WTC11 (cell line): ENCODE results near the gene STOX2. TPM values are rescaled to one million over a fixed set of nuclear protein-coding genes. Genes with fewer than 3 reads are reported as not detected.

ENCODE experiments used
- ATAC-seq: fragments of 200-7000 bp; cut with Tn5 transposase; 2 replicates; pipeline ENCODE4 v1.10.0; 2021; ENCODE audit warnings: mild to moderate bottlenecking, moderate library complexity
- CTCF ChIA-PET: fragments of 300-600 bp; sonication (Branson Sonifier 250); formaldehyde crosslinking; loops from one replicate; lab custom pipeline; 2021; ENCODE audit warnings: antibody characterized with exemption; lab: Charles Lee
- POLR2A ChIA-PET: fragments of 350-600 bp; sonication (Branson Sonifier 250); formaldehyde crosslinking; loops from one replicate; lab custom pipeline; 2021; ENCODE audit warnings: antibody characterized with exemption; lab: Charles Lee
- DNase-seq: peaks from one replicate; pipeline ENCODE4 v3.0.0; 2021; ENCODE audit warnings: low spot score
- H3K27ac Mint-ChIP-seq: 2 replicates; pipeline ENCODE4 v1.8.0; 2021; ENCODE audit warnings: mixed read lengths
- H3K27me3 Mint-ChIP-seq: 2 replicates; pipeline ENCODE4 v1.8.0; 2021; ENCODE audit warnings: low read depth, mild to moderate bottlenecking, moderate library complexity, mixed read lengths
- H3K36me3 Mint-ChIP-seq: 2 replicates; pipeline ENCODE4 v1.8.0; 2021; ENCODE audit warnings: mixed read lengths
- H3K4me1 Mint-ChIP-seq: 2 replicates; pipeline ENCODE4 v1.8.0; 2022; ENCODE audit warnings: mixed read lengths
- H3K4me3 Mint-ChIP-seq: 2 replicates; pipeline ENCODE4 v1.8.0; 2021; ENCODE audit warnings: mild to moderate bottlenecking, moderate library complexity, mixed read lengths
- H3K9me3 Mint-ChIP-seq: 2 replicates; pipeline ENCODE4 v1.8.0; 2021; ENCODE audit warnings: mixed read lengths
- ATF1 ChIP-seq: sonication (generic); formaldehyde crosslinking; IDR thresholded peaks from 2 replicates; pipeline ENCODE4 v1.8.1; 2023; ENCODE audit warnings: mild to moderate bottlenecking, moderate library complexity, missing genetic modification reagents
- ATF6 ChIP-seq: sonication (generic); formaldehyde crosslinking; IDR thresholded peaks from 2 replicates; pipeline ENCODE4 v1.8.1; 2023; ENCODE audit warnings: mild to moderate bottlenecking, missing genetic modification reagents
- CBFB ChIP-seq: sonication (generic); formaldehyde crosslinking; IDR thresholded peaks from 2 replicates; pipeline ENCODE4 v1.8.1; 2022; ENCODE audit warnings: mild to moderate bottlenecking, low read depth, missing genetic modification reagents
- CREM ChIP-seq: sonication (generic); formaldehyde crosslinking; IDR thresholded peaks from 2 replicates; pipeline ENCODE4 v1.8.1; 2022; ENCODE audit warnings: mild to moderate bottlenecking, missing genetic modification reagents, moderate library complexity
- ESRRA ChIP-seq: sonication (generic); formaldehyde crosslinking; IDR thresholded peaks from 2 replicates; pipeline ENCODE4 v1.8.1; 2022; ENCODE audit warnings: mild to moderate bottlenecking, missing genetic modification reagents, borderline replicate concordance
- HMGXB4 ChIP-seq: sonication (generic); formaldehyde crosslinking; IDR thresholded peaks from 2 replicates; pipeline ENCODE4 v1.8.1; 2023; ENCODE audit warnings: mild to moderate bottlenecking, moderate library complexity, missing genetic modification reagents
- IRF2 ChIP-seq: sonication (generic); formaldehyde crosslinking; IDR thresholded peaks from 2 replicates; pipeline ENCODE4 v1.8.0; 2022; ENCODE audit warnings: low read depth, missing genetic modification reagents, borderline replicate concordance
- NR1H2 ChIP-seq: sonication (generic); formaldehyde crosslinking; IDR thresholded peaks from 2 replicates; pipeline ENCODE4 v1.9.0; 2021; ENCODE audit warnings: mild to moderate bottlenecking, moderate library complexity, missing genetic modification reagents
- NR3C1 ChIP-seq: sonication (generic); formaldehyde crosslinking; conservative IDR thresholded peaks from 2 replicates; pipeline ENCODE4 v1.8.1; 2023; ENCODE audit warnings: low read depth, mild to moderate bottlenecking, missing genetic modification reagents
- PREB ChIP-seq: sonication (generic); formaldehyde crosslinking; IDR thresholded peaks from 2 replicates; pipeline ENCODE4 v1.8.1; 2022; ENCODE audit warnings: mild to moderate bottlenecking, missing genetic modification reagents, moderate library complexity, borderline replicate concordance
- RELA ChIP-seq: sonication (generic); formaldehyde crosslinking; IDR thresholded peaks from 2 replicates; pipeline ENCODE4 v1.8.1; 2022; ENCODE audit warnings: missing genetic modification reagents, mild to moderate bottlenecking, borderline replicate concordance
- RORB ChIP-seq: fragments of 250-450 bp; sonication (Bioruptor Pico); IDR thresholded peaks from 2 replicates; pipeline ENCODE4 v1.9.0; 2021; ENCODE audit warnings: mild to moderate bottlenecking
- USF1 ChIP-seq: sonication (generic); formaldehyde crosslinking; IDR thresholded peaks from 2 replicates; pipeline ENCODE4 v1.8.0; 2022; ENCODE audit warnings: mild to moderate bottlenecking, missing genetic modification reagents
- USF2 ChIP-seq: sonication (generic); formaldehyde crosslinking; IDR thresholded peaks from 2 replicates; pipeline ENCODE4 v1.8.1; 2023; ENCODE audit warnings: mild to moderate bottlenecking, missing genetic modification reagents, moderate library complexity
- ZMAT4 ChIP-seq: fragments of 250-450 bp; sonication (Bioruptor Pico); IDR thresholded peaks from 2 replicates; pipeline ENCODE4 v1.9.0; 2021; ENCODE audit warnings: mild to moderate bottlenecking
- ZNF281 ChIP-seq: sonication (generic); formaldehyde crosslinking; IDR thresholded peaks from 2 replicates; pipeline ENCODE4 v1.8.0; 2023; ENCODE audit warnings: mild to moderate bottlenecking, missing genetic modification reagents
- ZNF317 ChIP-seq: sonication (generic); formaldehyde crosslinking; IDR thresholded peaks from 2 replicates; pipeline ENCODE4 v1.8.1; 2023; ENCODE audit warnings: low read depth, mild to moderate bottlenecking, moderate library complexity, missing genetic modification reagents, borderline replicate concordance
- ZNF396 ChIP-seq: fragments of 250-450 bp; sonication (Bioruptor Pico); IDR thresholded peaks from 2 replicates; pipeline ENCODE4 v1.8.0; 2021; ENCODE audit warnings: mild to moderate bottlenecking, moderate library complexity, borderline replicate concordance
- ZNF416 ChIP-seq: fragments of 250-450 bp; sonication (Bioruptor Pico); IDR thresholded peaks from 2 replicates; pipeline ENCODE4 v1.9.0; 2021; ENCODE audit warnings: mild to moderate bottlenecking, inconsistent platforms
- ZSCAN18 ChIP-seq: fragments of 250-450 bp; sonication (Bioruptor Pico); IDR thresholded peaks from 2 replicates; pipeline ENCODE4 v2.1.2; 2022; ENCODE audit warnings: mild to moderate bottlenecking, moderate library complexity
- total RNA-seq: library from RNA; stranded (reverse); gene quantifications from 3 replicates; pipeline ENCODE4 v1.2.3, GENCODE V29; 2021

The STOX2 gene
- total RNA-seq, 1 experiment from 2014 or later, result 31.6 TPM

GRCh38 chr4:184010696-184011095 is 105.6 kb downstream of the STOX2 start:
- ChIA-PET POLR2A (no interaction called here), CTCF (no interaction called here)
- H3K4me1 Mint-ChIP-seq, result peaks cover 7% of the 10 kb centered on the region
- H3K4me3 Mint-ChIP-seq, result no peak overlapping the region
- H3K27ac Mint-ChIP-seq, result no peak overlapping the region
- no peaks in the 10 kb centered on the region for H3K27me3 Mint-ChIP-seq
- ATAC-seq (no peak), DNase-seq (no peak)
- no peak for TF ChIP-seq ZSCAN18 (CRISPR knock-in tag)
- no peak for TF ChIP-seq PREB
- no peak for TF ChIP-seq ESRRA (CRISPR knock-in tag)
- no peak for TF ChIP-seq USF2 (CRISPR knock-in tag)
- no peak for TF ChIP-seq RELA
- no peak for TF ChIP-seq CBFB
- TF ChIP-seq ZMAT4 (CRISPR knock-in tag), result no peak
- TF ChIP-seq NR1H2, result no peak
- TF ChIP-seq ATF1 (CRISPR knock-in tag), result no peak
- TF ChIP-seq RORB (CRISPR knock-in tag), result no peak
- no peak for TF ChIP-seq ZNF416 (CRISPR knock-in tag)
- TF ChIP-seq IRF2 (CRISPR knock-in tag), result no peak
- no peak for TF ChIP-seq NR3C1 (CRISPR knock-in tag)
- no peak for TF ChIP-seq ZNF396 (CRISPR knock-in tag)
- no peak for TF ChIP-seq HMGXB4 (CRISPR knock-in tag)
- no peak for TF ChIP-seq CREM (CRISPR knock-in tag)
- TF ChIP-seq ZNF317, result no peak
- TF ChIP-seq ATF6 (CRISPR knock-in tag), result no peak
- H3K36me3 Mint-ChIP-seq, result peaks cover 47% of the 10 kb centered on the region
- 0 out of 2 replicates have a peak, but pooled peaks cover 3% of the 10 kb centered on the region for H3K9me3 Mint-ChIP-seq

GRCh38 chr4:184011826-184012380 is 106.8 kb downstream of the STOX2 start:
- peaks cover 45% of the 10 kb centered on the region for H3K36me3 Mint-ChIP-seq
- ChIA-PET CTCF (no interaction called here), POLR2A (no interaction called here)
- no peak for ATAC-seq
- H3K9me3 Mint-ChIP-seq, result 0 out of 2 replicates have a peak, but pooled peaks cover 3% of the 10 kb centered on the region
- TF ChIP-seq ESRRA (CRISPR knock-in tag), result no peak
- no peak for TF ChIP-seq USF1 (CRISPR knock-in tag)
- no peak for TF ChIP-seq ZNF281 (CRISPR knock-in tag)
- TF ChIP-seq NR1H2, result no peak
- no peak overlapping the region for H3K27ac Mint-ChIP-seq
- peaks cover 7% of the 10 kb centered on the region for H3K4me1 Mint-ChIP-seq
- H3K27me3 Mint-ChIP-seq, result no peaks in the 10 kb centered on the region
- no peak overlapping the region for H3K4me3 Mint-ChIP-seq
- DNase-seq, result no peak
